Measurements from ENCODE around the gene SPATA46. TPM values are rescaled to one million over a fixed set of nuclear protein-coding genes. Genes with fewer than 3 reads are reported as not detected.

SPATA46 gene
- total and polyA plus RNA-seq, 2 donors from 2014 or later: not detected

GRCh38 chr1:162343470-162343869 is 33.2 kb downstream of the SPATA46 start:
- Histone ChIP-seq H3K27me3 (ENCODE audit: control insufficient read depth, insufficient read depth, low read length) (no peaks in the 10 kb centered on the region), H3K36me3 (ENCODE audit: control insufficient read depth in 2 of 3, insufficient read depth in 3 of 3, low read length in 3 of 3) (no peaks in the 10 kb centered on the region), H3K4me3 (ENCODE audit: low read length in 3 of 3) (no peak overlapping the region), H3K9ac (ENCODE audit: low read length in 3 of 3) (no peak overlapping the region), H3K4me1 (ENCODE audit: control insufficient read depth in 2 of 3, insufficient read depth in 2 of 3, low read depth in 1 of 3, low read length in 3 of 3) (no peaks in the 10 kb centered on the region), H3K9me3 (ENCODE audit: control insufficient read depth in 2 of 3, insufficient read depth in 1 of 3, low read length in 3 of 3) (no peaks in the 10 kb centered on the region), H3K27ac (ENCODE audit: low read depth in 2 of 2, low read length in 2 of 2) (no peak overlapping the region)
- intact Hi-C loops (cut with DNase I): no loop called here
- TF ChIP-seq CTCF (IDR thresholded peaks at IDR 0.05; ENCODE audit: borderline replicate concordance, extremely low read depth, insufficient read depth): no peak
- FAIRE-seq (no peak), DNase-seq (no peak)

GRCh38 chr1:162342452-162342983 is 34.1 kb downstream of the SPATA46 start:
- intact Hi-C loops (cut with DNase I): no loop called here
- Histone ChIP-seq H3K4me3 (ENCODE audit: low read length in 3 of 3) (no peak overlapping the region), H3K9me3 (ENCODE audit: control insufficient read depth in 2 of 3, insufficient read depth in 1 of 3, low read length in 3 of 3) (no peaks in the 10 kb centered on the region), H3K9ac (ENCODE audit: low read length in 3 of 3) (no peak overlapping the region), H3K27ac (ENCODE audit: low read depth in 2 of 2, low read length in 2 of 2) (no peak overlapping the region), H3K27me3 (ENCODE audit: control insufficient read depth, insufficient read depth, low read length) (no peaks in the 10 kb centered on the region), H3K4me1 (ENCODE audit: control insufficient read depth in 2 of 3, insufficient read depth in 2 of 3, low read depth in 1 of 3, low read length in 3 of 3) (no peaks in the 10 kb centered on the region), H3K36me3 (ENCODE audit: control insufficient read depth in 2 of 3, insufficient read depth in 3 of 3, low read length in 3 of 3) (no peaks in the 10 kb centered on the region)
- FAIRE-seq (no peak), DNase-seq (no peak)
- TF ChIP-seq CTCF (IDR thresholded peaks at IDR 0.05; ENCODE audit: borderline replicate concordance, extremely low read depth, insufficient read depth): no peak

- TF ChIP-seq CTCF (IDR thresholded peaks at IDR 0.05; ENCODE audit: borderline replicate concordance, extremely low read depth, insufficient read depth): no peak
- H3K36me3 ChIP-seq (ENCODE audit: control insufficient read depth in 2 of 3, insufficient read depth in 3 of 3, low read length in 3 of 3): no peaks in the 10 kb centered on the region
- H3K27me3 ChIP-seq (ENCODE audit: control insufficient read depth, insufficient read depth, low read length): no peaks in the 10 kb centered on the region
- H3K4me1 ChIP-seq (ENCODE audit: control insufficient read depth in 2 of 3, insufficient read depth in 2 of 3, low read depth in 1 of 3, low read length in 3 of 3): no peaks in the 10 kb centered on the region
- H3K9ac ChIP-seq (ENCODE audit: low read length in 3 of 3): no peak overlapping the region
- DNase-seq: no peak
- no peaks in the 10 kb centered on the region for H3K9me3 ChIP-seq (ENCODE audit: control insufficient read depth in 2 of 3, insufficient read depth in 1 of 3, low read length in 3 of 3)
- FAIRE-seq: no peak
- no peak overlapping the region for H3K27ac ChIP-seq (ENCODE audit: low read depth in 2 of 2, low read length in 2 of 2)
- no peak overlapping the region for H3K4me3 ChIP-seq (ENCODE audit: low read length in 3 of 3)
- intact Hi-C loops (cut with DNase I): no loop called here
These were observed 39.9 kb downstream of the SPATA46 start for GRCh38 chr1:162336621-162337285.
